NCI-H69 (cell line): ENCODE measurements around the gene GSG1L.
A peak's percentile ranks its signal among the peaks of the same experiment; 100 is the strongest.

Source experiments
- DNase-seq: peaks from one replicate; lab custom pipeline; 2025; lab: John Stamatoyannopoulos, UW

The GSG1L gene

GRCh38 chr16:28063591-28064061 lies at the start of gene GSG1L:
Gene GSG1L, minus strand, starts transcription at chr16:28063714. Its CDS starts 290 bp downstream, at chr16:28063424.
- DNase-seq = peak; percentile 52

- no peak for DNase-seq
These were observed 49.4 kb upstream of the GSG1L start for GRCh38 chr16:28112908-28113307.

GRCh38 chr16:28110977-28111376 lies 47.5 kb upstream of the GSG1L start:
- DNase-seq = no peak

GRCh38 chr16:28110479-28110878 lies 47.0 kb upstream of the GSG1L start:
- DNase-seq = no peak

- no peak for DNase-seq
These were observed 46.6 kb upstream of the GSG1L start for GRCh38 chr16:28110074-28110473.

GRCh38 chr16:28108590-28109247 lies 45.2 kb upstream of the GSG1L start:
- DNase-seq = no peak

- DNase-seq = peak; percentile 56
These were observed 43.7 kb upstream of the GSG1L start for GRCh38 chr16:28107232-28107631.

- DNase-seq = peak; percentile 86
These were observed 43.1 kb upstream of the GSG1L start for GRCh38 chr16:28106467-28107215.

- no peak for DNase-seq
These were observed 42.4 kb upstream of the GSG1L start for GRCh38 chr16:28105954-28106353.

- no peak for DNase-seq
These were observed 41.8 kb upstream of the GSG1L start for GRCh38 chr16:28105297-28105696.

- no peak for DNase-seq
These were observed 40.9 kb upstream of the GSG1L start for GRCh38 chr16:28104404-28104803.

GRCh38 chr16:28103516-28104170 lies 40.1 kb upstream of the GSG1L start:
- DNase-seq = no peak

GRCh38 chr16:28101533-28101890 lies 38.0 kb upstream of the GSG1L start:
- no peak for DNase-seq

- no peak for DNase-seq
These were observed 37.5 kb upstream of the GSG1L start for GRCh38 chr16:28100810-28101532.

GRCh38 chr16:28098959-28099945 lies 35.7 kb upstream of the GSG1L start:
- no peak for DNase-seq

- DNase-seq = no peak
These were observed 34.9 kb upstream of the GSG1L start for GRCh38 chr16:28098171-28098958.

- no peak for DNase-seq
These were observed 33.7 kb upstream of the GSG1L start for GRCh38 chr16:28096983-28097899.

- DNase-seq = no peak
These were observed 29.8 kb upstream of the GSG1L start for GRCh38 chr16:28093385-28093725.

- peak; percentile 40 for DNase-seq
These were observed 29.3 kb upstream of the GSG1L start for GRCh38 chr16:28092721-28093384.
